Activated naive CD4-positive, alpha-beta T cell treated with anti-CD3 and anti-CD28 coated beads, Interleukin-2, amount 10 ng/mL, durations not matched to agents 7 days and 5 days (primary cell): Measurements from ENCODE around the gene FEM1C.
"Not testable (repeated sequence)": the region's sequence is repeated elsewhere in the genome, so short reads cannot be mapped to it uniquely, and the experiment has no call there.

Source experiments
- CTCF ChIA-PET: fragments of 350-600 bp; sonication (Branson Sonifier 250); formaldehyde crosslinking; loops from one replicate; lab custom pipeline; 2021; ENCODE audit warnings: antibody characterized with exemption; lab: Charles Lee
- DNase-seq: peaks from one replicate; pipeline ENCODE4 v3.0.0-alpha.2; 2020
- H3K27ac Mint-ChIP-seq: one replicate; pipeline ENCODE4 v1.8.0; 2021; ENCODE audit warnings: mild to moderate bottlenecking, moderate library complexity, mixed read lengths
- H3K27me3 Mint-ChIP-seq: one replicate; pipeline ENCODE4 v1.8.0; 2021; ENCODE audit warnings: mild to moderate bottlenecking, mixed read lengths
- H3K36me3 Mint-ChIP-seq: one replicate; pipeline ENCODE4 v1.8.0; 2021; ENCODE audit warnings: mixed read lengths
- H3K4me1 Mint-ChIP-seq: one replicate; pipeline ENCODE4 v1.8.0; 2021; ENCODE audit warnings: mixed read lengths
- H3K4me3 Mint-ChIP-seq: one replicate; pipeline ENCODE4 v1.8.0; 2021; ENCODE audit warnings: mild to moderate bottlenecking, moderate library complexity, mixed read lengths
- H3K9me3 Mint-ChIP-seq: one replicate; pipeline ENCODE4 v1.8.0; 2021; ENCODE audit warnings: mixed read lengths

Gene FEM1C

GRCh38 chr5:115490596-115490995, 54.0 kb downstream of the FEM1C start:
- no peak overlapping the region for H3K27ac Mint-ChIP-seq
- H3K36me3 Mint-ChIP-seq = no peaks in the 10 kb centered on the region
- peaks cover 21% of the 10 kb centered on the region for H3K27me3 Mint-ChIP-seq
- no peak overlapping the region for H3K4me3 Mint-ChIP-seq
- CTCF ChIA-PET = no interaction called here
- no peaks in the 10 kb centered on the region for H3K9me3 Mint-ChIP-seq
- H3K4me1 Mint-ChIP-seq = no peaks in the 10 kb centered on the region
- no peak for DNase-seq

GRCh38 chr5:115489733-115490132, 54.8 kb downstream of the FEM1C start:
- Mint-ChIP-seq H3K36me3 (no peaks in the 10 kb centered on the region), H3K27me3 (peaks cover 14% of the 10 kb centered on the region), H3K4me1 (no peaks in the 10 kb centered on the region), H3K9me3 (no peaks in the 10 kb centered on the region), H3K27ac (no peak overlapping the region), H3K4me3 (no peak overlapping the region)
- no peak for DNase-seq
- CTCF ChIA-PET = no interaction called here

GRCh38 chr5:115487756-115488155, 56.8 kb downstream of the FEM1C start:
- H3K27me3 Mint-ChIP-seq = peaks cover 1% of the 10 kb centered on the region
- H3K4me3 Mint-ChIP-seq = no peak overlapping the region
- CTCF ChIA-PET = no interaction called here
- no peaks in the 10 kb centered on the region for H3K4me1 Mint-ChIP-seq
- no peaks in the 10 kb centered on the region for H3K9me3 Mint-ChIP-seq
- DNase-seq = no peak
- H3K27ac Mint-ChIP-seq = no peak overlapping the region
- no peaks in the 10 kb centered on the region for H3K36me3 Mint-ChIP-seq

GRCh38 chr5:115487168-115487567, 57.4 kb downstream of the FEM1C start:
- no peaks in the 10 kb centered on the region for H3K9me3 Mint-ChIP-seq
- H3K27me3 Mint-ChIP-seq = no peaks in the 10 kb centered on the region
- H3K27ac Mint-ChIP-seq = no peak overlapping the region
- no peak overlapping the region for H3K4me3 Mint-ChIP-seq
- CTCF ChIA-PET = no interaction called here
- DNase-seq = no peak
- no peaks in the 10 kb centered on the region for H3K4me1 Mint-ChIP-seq
- H3K36me3 Mint-ChIP-seq = no peaks in the 10 kb centered on the region

GRCh38 chr5:115486728-115487127, 57.8 kb downstream of the FEM1C start:
- no peak for DNase-seq
- Mint-ChIP-seq H3K4me1 (no peaks in the 10 kb centered on the region), H3K36me3 (no peaks in the 10 kb centered on the region), H3K27me3 (no peaks in the 10 kb centered on the region), H3K4me3 (no peak overlapping the region), H3K27ac (no peak overlapping the region), H3K9me3 (no peaks in the 10 kb centered on the region)
- CTCF ChIA-PET = no interaction called here

- no peaks in the 10 kb centered on the region for H3K36me3 Mint-ChIP-seq
- no peak for DNase-seq
- H3K27me3 Mint-ChIP-seq = peaks cover 9% of the 10 kb centered on the region
- no peaks in the 10 kb centered on the region for H3K9me3 Mint-ChIP-seq
- H3K27ac Mint-ChIP-seq = no peak overlapping the region
- H3K4me3 Mint-ChIP-seq = no peak overlapping the region
- no peaks in the 10 kb centered on the region for H3K4me1 Mint-ChIP-seq
- CTCF ChIA-PET = no interaction called here
These were observed 60.2 kb downstream of the FEM1C start for GRCh38 chr5:115484368-115484767.

- Mint-ChIP-seq H3K36me3 (no peaks in the 10 kb centered on the region), H3K4me1 (no peaks in the 10 kb centered on the region), H3K27me3 (peaks cover 14% of the 10 kb centered on the region), H3K4me3 (no peak overlapping the region), H3K9me3 (no peaks in the 10 kb centered on the region), H3K27ac (no peak overlapping the region)
- no peak for DNase-seq
- CTCF ChIA-PET = no interaction called here
These were observed 63.7 kb downstream of the FEM1C start for GRCh38 chr5:115480900-115481299.

- Mint-ChIP-seq H3K27me3 (peaks cover 18% of the 10 kb centered on the region), H3K27ac (no peak overlapping the region), H3K36me3 (no peaks in the 10 kb centered on the region), H3K4me3 (no peak overlapping the region), H3K9me3 (no peaks in the 10 kb centered on the region), H3K4me1 (no peaks in the 10 kb centered on the region)
- CTCF ChIA-PET = no interaction called here
- no peak for DNase-seq
These were observed 64.3 kb downstream of the FEM1C start for GRCh38 chr5:115480271-115480670.

GRCh38 chr5:115479166-115479873, 65.3 kb downstream of the FEM1C start:
- peaks cover 18% of the 10 kb centered on the region for H3K27me3 Mint-ChIP-seq
- DNase-seq, H3K36me3 Mint-ChIP-seq, H3K4me3 Mint-ChIP-seq, H3K9me3 Mint-ChIP-seq, H3K27ac Mint-ChIP-seq, CTCF ChIA-PET, H3K4me1 Mint-ChIP-seq: not testable (repeated sequence)

GRCh38 chr5:115478281-115478680, 66.3 kb downstream of the FEM1C start:
- CTCF ChIA-PET = no interaction called here
- DNase-seq = no peak
- H3K27ac Mint-ChIP-seq = no peak overlapping the region
- no peak overlapping the region for H3K4me3 Mint-ChIP-seq
- H3K27me3 Mint-ChIP-seq = peaks cover 18% of the 10 kb centered on the region
- H3K4me1 Mint-ChIP-seq = no peaks in the 10 kb centered on the region
- H3K9me3 Mint-ChIP-seq = no peaks in the 10 kb centered on the region
- no peaks in the 10 kb centered on the region for H3K36me3 Mint-ChIP-seq

GRCh38 chr5:115477581-115477980, 67.0 kb downstream of the FEM1C start:
- no peak overlapping the region for H3K27ac Mint-ChIP-seq
- no peaks in the 10 kb centered on the region for H3K4me1 Mint-ChIP-seq
- no peaks in the 10 kb centered on the region for H3K9me3 Mint-ChIP-seq
- no peak overlapping the region for H3K4me3 Mint-ChIP-seq
- H3K27me3 Mint-ChIP-seq = peaks cover 18% of the 10 kb centered on the region
- CTCF ChIA-PET = no interaction called here
- H3K36me3 Mint-ChIP-seq = no peaks in the 10 kb centered on the region
- no peak for DNase-seq

- peaks cover 18% of the 10 kb centered on the region for H3K27me3 Mint-ChIP-seq
- DNase-seq = no peak
- CTCF ChIA-PET = no interaction called here
- no peaks in the 10 kb centered on the region for H3K36me3 Mint-ChIP-seq
- H3K4me3 Mint-ChIP-seq = no peak overlapping the region
- no peaks in the 10 kb centered on the region for H3K9me3 Mint-ChIP-seq
- H3K27ac Mint-ChIP-seq = no peak overlapping the region
- no peaks in the 10 kb centered on the region for H3K4me1 Mint-ChIP-seq
These were observed 68.8 kb downstream of the FEM1C start for GRCh38 chr5:115475788-115476187.

GRCh38 chr5:115472271-115473025, 72.1 kb downstream of the FEM1C start:
- H3K27me3 Mint-ChIP-seq = peaks cover 12% of the 10 kb centered on the region
- H3K36me3 Mint-ChIP-seq = no peaks in the 10 kb centered on the region
- H3K27ac Mint-ChIP-seq = no peak overlapping the region
- CTCF ChIA-PET = interaction anchor here (0.6 to 1.6 kb wide), 2 partner anchors 102 to 1439 kb away, joined by 3 read pairs; no protein-coding TSS in a partner anchor
- no peak for DNase-seq
- no peaks in the 10 kb centered on the region for H3K9me3 Mint-ChIP-seq
- H3K4me3 Mint-ChIP-seq = no peak overlapping the region
- no peaks in the 10 kb centered on the region for H3K4me1 Mint-ChIP-seq

GRCh38 chr5:115471345-115472063, 73.1 kb downstream of the FEM1C start:
- no peak for DNase-seq
- no peak overlapping the region for H3K27ac Mint-ChIP-seq

More at GRCh38 chr5:115471345-115472063, 73.1 kb downstream of the FEM1C start:
- no peaks in the 10 kb centered on the region for H3K36me3 Mint-ChIP-seq
- peaks cover 10% of the 10 kb centered on the region for H3K27me3 Mint-ChIP-seq
- CTCF ChIA-PET = interaction anchor here (1.6 kb wide), 1 partner anchor 103 kb away, joined by 3 read pairs; no protein-coding TSS in a partner anchor
- H3K4me3 Mint-ChIP-seq = no peak overlapping the region
- no peaks in the 10 kb centered on the region for H3K9me3 Mint-ChIP-seq
- H3K4me1 Mint-ChIP-seq = no peaks in the 10 kb centered on the region
